Activated effector memory CD4-positive, alpha-beta T cell treated with anti-CD3 and anti-CD28 coated beads, Interleukin-2, amount 50 U/mL, for 16 hours (primary cell): Measurements from ENCODE around the gene LDAF1.

ENCODE experiments used
- DNase-seq: peaks from one replicate; pipeline ENCODE4 v3.0.0-alpha.2; 2020

Gene LDAF1

GRCh38 chr16:21197621-21198020 lies 39.1 kb downstream of the LDAF1 start:
- no peak for DNase-seq

- no peak for DNase-seq
Observed at GRCh38 chr16:21199607-21200218, 41.2 kb downstream of the LDAF1 start.

DNA sequence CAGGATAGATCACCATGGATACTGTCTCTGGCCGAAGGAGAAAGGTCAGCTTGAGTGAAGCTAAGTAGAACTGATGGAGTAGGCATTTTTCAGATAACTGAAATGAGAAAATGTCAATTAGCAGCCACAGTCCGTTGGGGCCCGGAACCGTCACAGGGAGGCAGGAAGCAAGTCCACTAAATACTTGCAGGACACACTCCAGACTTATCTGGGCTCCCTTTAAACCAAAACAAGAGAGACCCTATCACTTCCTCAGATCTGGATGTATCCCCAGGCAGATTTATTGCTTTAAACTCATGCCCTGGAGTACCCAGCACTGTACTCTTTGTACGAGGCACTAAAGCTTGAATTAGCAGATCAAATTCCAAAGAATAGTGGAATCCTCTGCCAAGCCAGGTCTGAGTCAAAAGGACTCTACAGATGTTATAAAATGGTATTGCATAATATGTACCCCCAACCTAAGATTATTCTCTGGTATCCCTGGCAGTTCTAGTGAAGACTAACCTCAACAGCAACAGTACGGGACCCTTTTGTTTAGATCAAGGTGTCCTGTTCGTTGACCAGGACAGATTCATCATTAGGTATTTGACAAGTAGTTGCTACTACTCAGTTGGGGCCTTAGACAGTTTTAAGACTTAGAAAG lies 44.8 kb downstream of the LDAF1 start:
- DNase-seq = no peak

DNA sequence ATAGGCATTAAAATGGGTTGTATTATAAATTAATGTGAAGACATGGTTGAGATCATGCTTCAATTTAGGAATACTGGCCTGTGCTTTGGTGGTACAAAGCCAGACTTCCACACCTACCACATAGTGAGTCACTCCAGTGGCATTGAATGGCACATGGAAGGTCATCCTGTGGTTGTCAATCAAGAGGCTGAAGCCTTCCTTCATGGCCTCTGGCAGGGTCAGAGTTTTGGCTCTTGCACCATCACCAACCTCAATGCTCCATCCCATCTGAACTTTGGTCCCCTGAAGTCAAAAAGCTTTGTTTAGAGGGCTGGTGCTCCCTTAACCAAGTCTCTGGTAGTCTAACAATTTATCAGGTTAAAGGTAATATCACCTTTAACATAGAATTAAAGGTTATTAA lies 46.8 kb downstream of the LDAF1 start:
- no peak for DNase-seq

DNA sequence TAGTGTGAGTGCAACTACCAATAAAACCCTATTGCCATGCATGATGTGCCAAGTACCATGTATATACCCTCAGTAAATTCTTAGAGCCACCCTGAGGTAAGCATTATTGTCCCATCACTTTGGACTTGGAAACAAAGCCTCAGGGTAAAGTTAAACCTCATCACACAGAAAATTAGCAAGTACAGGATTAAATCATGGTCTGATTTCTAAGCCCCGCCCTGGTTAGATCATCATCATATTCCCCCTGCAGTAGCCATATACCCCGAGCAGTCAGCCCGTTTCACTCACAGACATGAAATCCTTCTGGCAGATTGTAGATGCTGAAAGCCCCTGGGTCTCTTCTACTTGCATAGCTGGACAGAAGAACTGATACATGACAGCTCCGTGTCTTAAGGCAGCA lies 48.1 kb downstream of the LDAF1 start:
- no peak for DNase-seq

DNA sequence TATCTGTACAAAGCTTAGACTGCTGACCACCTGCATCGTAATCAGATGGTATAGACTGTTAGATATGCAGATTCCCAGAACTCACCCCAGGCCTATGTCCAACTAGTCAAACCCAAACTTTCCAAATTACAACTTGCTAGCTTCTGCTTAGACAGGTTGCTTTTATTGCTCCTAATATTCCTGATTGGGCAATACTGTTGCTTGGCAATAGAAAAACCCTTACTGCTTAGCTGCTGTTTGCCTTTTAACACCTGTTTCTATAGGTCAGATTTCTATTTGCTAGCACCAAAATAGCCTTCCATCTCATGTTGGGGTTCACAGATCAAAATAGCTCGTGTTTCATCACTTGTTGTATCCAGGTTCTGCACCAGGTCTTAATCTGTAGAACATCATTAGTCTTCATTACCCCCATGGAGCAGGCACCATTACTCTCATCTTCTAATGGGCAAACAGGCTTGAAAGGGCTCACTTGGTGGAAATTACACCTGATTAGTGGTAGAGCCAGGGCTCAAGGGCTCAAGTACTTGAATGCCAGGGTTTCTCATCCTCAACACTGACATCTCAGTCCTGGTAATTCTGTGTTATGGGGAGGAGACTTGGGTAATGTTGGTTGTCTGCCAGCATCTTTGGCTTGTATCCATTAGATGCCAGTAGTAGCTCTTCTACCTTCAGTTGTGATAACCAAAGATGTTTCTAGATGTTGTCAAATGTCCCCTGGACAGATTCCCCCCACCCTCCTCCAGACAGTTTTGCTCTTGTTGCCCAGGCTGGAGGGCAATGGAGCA lies 50.2 kb downstream of the LDAF1 start:
- DNase-seq = no peak

GRCh38 chr16:21211486-21211885 lies 53.0 kb downstream of the LDAF1 start, which contains the start of gene ZP2:
Gene ZP2 (minus strand): TSS chr16:21211574. CDS start chr16:21211547, 27 bp downstream.
- no peak for DNase-seq

GRCh38 chr16:21214086-21214485 lies 55.6 kb downstream of the LDAF1 start:
- DNase-seq = no peak

DNA sequence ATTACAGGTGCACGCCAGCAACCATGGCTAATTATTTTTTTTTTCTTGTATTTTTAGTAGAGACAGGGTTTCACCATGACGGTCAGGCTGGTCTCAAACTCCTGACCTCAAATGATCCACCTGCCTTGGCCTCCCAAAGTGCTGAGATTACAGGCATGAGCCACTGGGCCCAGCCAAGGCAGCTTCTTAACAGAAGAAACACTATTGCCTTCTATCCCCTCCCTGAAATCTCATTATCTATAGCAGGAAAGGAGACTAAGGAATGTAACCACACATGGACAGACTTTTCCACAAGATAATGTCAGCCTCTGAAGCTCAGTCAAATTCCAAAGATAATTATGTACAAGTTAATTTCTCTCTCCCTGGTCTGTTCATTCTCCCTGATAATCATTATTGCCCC lies 58.6 kb downstream of the LDAF1 start:
- DNase-seq = no peak

- DNase-seq = no peak
Observed at GRCh38 chr16:21218153-21218552, 59.7 kb downstream of the LDAF1 start.

DNA sequence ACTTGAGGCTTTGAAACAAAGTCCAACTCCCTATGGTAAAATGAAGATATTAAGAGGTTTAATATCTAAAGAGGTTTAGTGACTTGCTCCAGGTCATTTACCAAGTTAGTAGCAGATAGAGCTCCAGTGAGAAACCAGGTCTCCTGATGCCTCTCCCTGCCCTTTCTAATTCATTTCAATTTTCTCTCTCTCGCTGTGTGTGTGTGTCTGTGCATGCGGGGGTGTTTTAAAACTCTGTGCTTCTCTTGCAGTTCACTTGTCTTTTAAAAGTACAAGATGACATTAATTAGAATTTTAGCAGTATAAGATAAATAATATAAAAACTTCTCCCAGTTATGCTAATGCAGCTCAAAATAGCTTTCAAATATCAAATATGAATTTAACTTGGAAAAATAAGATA lies 61.1 kb downstream of the LDAF1 start:
- DNase-seq = no peak

GRCh38 chr16:21222495-21223337 lies 64.2 kb downstream of the LDAF1 start:
- no peak for DNase-seq

- no peak for DNase-seq
Observed at GRCh38 chr16:21223787-21224186, 65.3 kb downstream of the LDAF1 start.

- DNase-seq = no peak
Observed at GRCh38 chr16:21224800-21225199, 66.3 kb downstream of the LDAF1 start.

- no peak for DNase-seq
Observed at GRCh38 chr16:21226749-21227148, 68.3 kb downstream of the LDAF1 start.

- DNase-seq = no peak
Observed at GRCh38 chr16:21227866-21228265, 69.4 kb downstream of the LDAF1 start.

GRCh38 chr16:21228361-21228872 lies 69.9 kb downstream of the LDAF1 start:
- DNase-seq = no peak
